NB4 (cell line): ENCODE data around the gene EPC1.

Experiments
- CTCF ChIP-seq: IDR thresholded peaks from one replicate; pipeline ENCODE4 v1.5.1; 2012; ENCODE audit warnings: low read depth, low read length
- MAX ChIP-seq: IDR thresholded peaks from 2 replicates; pipeline ENCODE4 v1.6.1; 2011; ENCODE audit warnings: low read depth, low read length
- MYC ChIP-seq: IDR thresholded peaks from 2 replicates; pipeline ENCODE4 v1.6.1; 2011; ENCODE audit warnings: low read depth, low read length
- POLR2A ChIP-seq: IDR thresholded peaks from 2 replicates; pipeline ENCODE4 v1.6.1; 2011; ENCODE audit warnings: mild to moderate bottlenecking; ENCODE audit not compliant: insufficient read length; ENCODE audit errors: extremely low read depth

DNA sequence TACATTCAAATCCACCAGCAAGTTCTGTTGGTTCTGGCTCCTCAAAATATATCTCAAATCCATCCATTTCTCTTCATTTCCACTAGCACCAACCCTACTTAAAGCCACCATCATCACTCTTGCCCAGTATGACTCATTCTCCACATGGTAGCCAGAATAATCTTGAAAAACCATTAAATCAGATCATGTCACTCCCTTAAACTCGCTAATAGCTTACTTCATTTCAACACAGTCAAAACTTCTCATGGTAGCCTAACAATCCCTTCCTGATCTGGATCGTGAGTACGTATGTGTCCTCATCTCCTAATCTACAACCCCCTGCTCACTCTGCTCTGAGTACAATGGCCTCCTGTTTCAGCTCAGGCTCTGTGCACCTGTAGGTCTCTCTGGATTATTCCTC, 8.7 kb downstream of the EPC1 start:
- TF ChIP-seq MAX: no peak
- TF ChIP-seq POLR2A: no peak
- TF ChIP-seq CTCF: no peak
- no peak for TF ChIP-seq MYC
